Cerebellar cortex (tissue), 1 donor: ENCODE data around the gene SPEM2.
"Not testable (repeated sequence)": the region's sequence is repeated elsewhere in the genome, so short reads cannot be mapped to it uniquely, and the experiment has no call there.

ENCODE experiments used
- DNase-seq: peaks from one replicate; pipeline ENCODE4 v3.0.0-alpha.2; 2015; ENCODE audit warnings: low spot score

SPEM2 gene

GRCh38 chr17:7442142-7442541 lies 16.7 kb downstream of the SPEM2 start:
- DNase-seq = no peak

GRCh38 chr17:7443499-7444485 lies 18.4 kb downstream of the SPEM2 start:
- DNase-seq = no peak

- no peak for DNase-seq
Measured at GRCh38 chr17:7444682-7445618, 19.5 kb downstream of the SPEM2 start, which contains the start of gene CHRNB1. Gene CHRNB1, plus strand, starts transcription at chr17:7445061. Its CDS starts 67 bp downstream, at chr17:7445128.

GRCh38 chr17:7445619-7445968 lies 20.2 kb downstream of the SPEM2 start:
- no peak for DNase-seq

- no peak for DNase-seq
Measured at GRCh38 chr17:7448461-7448860, 23.0 kb downstream of the SPEM2 start.

GRCh38 chr17:7459961-7460545 lies 34.6 kb downstream of the SPEM2 start:
- DNase-seq = no peak

GRCh38 chr17:7460850-7461660 lies 35.6 kb downstream of the SPEM2 start:
- DNase-seq = no peak

GRCh38 chr17:7462474-7463371 lies 37.3 kb downstream of the SPEM2 start:
- no peak for DNase-seq

- no peak for DNase-seq
Measured at GRCh38 chr17:7463372-7463846, 38.0 kb downstream of the SPEM2 start.

- DNase-seq = no peak
Measured at GRCh38 chr17:7464081-7464480, 38.7 kb downstream of the SPEM2 start.

GRCh38 chr17:7465597-7466275 lies 40.3 kb downstream of the SPEM2 start:
- DNase-seq = no peak

- DNase-seq = no peak
Measured at GRCh38 chr17:7466318-7466638, 40.9 kb downstream of the SPEM2 start.

- DNase-seq = peak; percentile 44
Measured at GRCh38 chr17:7466639-7467341, 41.4 kb downstream of the SPEM2 start.

- no peak for DNase-seq
Measured at GRCh38 chr17:7467498-7467897, 42.1 kb downstream of the SPEM2 start.

- DNase-seq = no peak
Measured at GRCh38 chr17:7468290-7468689, 42.9 kb downstream of the SPEM2 start.

GRCh38 chr17:7468804-7469389 lies 43.5 kb downstream of the SPEM2 start:
- DNase-seq = no peak

GRCh38 chr17:7469843-7470242 lies 44.4 kb downstream of the SPEM2 start:
- not testable (repeated sequence) for DNase-seq

- DNase-seq = not testable (repeated sequence)
Measured at GRCh38 chr17:7470457-7470973, 45.1 kb downstream of the SPEM2 start.
